Osteocyte (in vitro differentiated cells): Measurements from ENCODE around the gene NFIA. TPM values are rescaled to one million over a fixed set of nuclear protein-coding genes. Genes with fewer than 3 reads are reported as not detected.
"Not testable (repeated sequence)": the region's sequence is repeated elsewhere in the genome, so short reads cannot be mapped to it uniquely, and the experiment has no call there.

Source experiments
- DNase-seq: peaks from one replicate; pipeline ENCODE4 v3.0.0; 2021; ENCODE audit warnings: mixed read lengths; ENCODE audit not compliant: unreplicated experiment; ENCODE audit errors: extremely low spot score
- H3K27ac Mint-ChIP-seq: one replicate; pipeline ENCODE4 v1.8.0; 2021; ENCODE audit warnings: mild to moderate bottlenecking, mixed read lengths; ENCODE audit not compliant: unreplicated experiment
- H3K27me3 Mint-ChIP-seq: one replicate; pipeline ENCODE4 v1.8.0; 2021; ENCODE audit warnings: mixed read lengths; ENCODE audit not compliant: unreplicated experiment
- H3K36me3 Mint-ChIP-seq: one replicate; pipeline ENCODE4 v1.8.0; 2021; ENCODE audit warnings: mixed read lengths; ENCODE audit not compliant: unreplicated experiment
- H3K4me1 Mint-ChIP-seq: one replicate; pipeline ENCODE4 v1.8.0; 2021; ENCODE audit warnings: mixed read lengths; ENCODE audit not compliant: unreplicated experiment
- H3K4me3 Mint-ChIP-seq: one replicate; pipeline ENCODE4 v1.8.0; 2021; ENCODE audit warnings: mild to moderate bottlenecking, moderate library complexity, mixed read lengths; ENCODE audit not compliant: unreplicated experiment
- H3K9me3 Mint-ChIP-seq: one replicate; pipeline ENCODE4 v1.8.0; 2021; ENCODE audit warnings: mixed read lengths; ENCODE audit not compliant: unreplicated experiment
- total RNA-seq: library from RNA; stranded (reverse); gene quantifications from 2 replicates; pipeline ENCODE4 v1.2.1, GENCODE V29; 2021
- TF ChIP-seq, protein P1 (sequence below): fragments of 200-600 bp; sonication (generic); IDR thresholded peaks from 2 replicates; pipeline ENCODE4 v1.5.0; 2021; ENCODE audit warnings: antibody characterized with exemption, mild to moderate bottlenecking, moderate library complexity

NFIA gene
- total RNA-seq, 1 donor from 2014 or later = 46.7 TPM

DNA sequence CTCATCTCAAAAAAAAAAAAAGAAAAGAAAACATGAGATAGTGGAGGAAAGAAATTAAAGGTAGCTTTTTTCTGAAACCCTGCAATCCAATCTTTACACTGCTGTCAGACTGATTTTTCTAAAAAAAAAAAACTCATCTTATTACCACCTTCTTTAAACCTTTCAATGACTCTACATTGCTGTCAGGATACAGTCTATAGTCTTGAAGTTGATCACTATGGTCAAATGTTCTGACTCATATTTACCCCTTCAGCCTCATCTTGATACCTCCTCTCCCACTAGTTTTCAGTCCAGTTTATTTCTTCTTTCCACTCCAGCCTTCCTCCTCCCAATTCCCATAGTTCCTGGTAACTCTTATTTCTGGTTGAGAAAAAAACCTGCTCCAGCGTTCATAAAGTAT, 17.7 kb upstream of the NFIA start:
- H3K9me3 Mint-ChIP-seq = no peaks in the 10 kb centered on the region
- TF ChIP-seq, protein P1, sequence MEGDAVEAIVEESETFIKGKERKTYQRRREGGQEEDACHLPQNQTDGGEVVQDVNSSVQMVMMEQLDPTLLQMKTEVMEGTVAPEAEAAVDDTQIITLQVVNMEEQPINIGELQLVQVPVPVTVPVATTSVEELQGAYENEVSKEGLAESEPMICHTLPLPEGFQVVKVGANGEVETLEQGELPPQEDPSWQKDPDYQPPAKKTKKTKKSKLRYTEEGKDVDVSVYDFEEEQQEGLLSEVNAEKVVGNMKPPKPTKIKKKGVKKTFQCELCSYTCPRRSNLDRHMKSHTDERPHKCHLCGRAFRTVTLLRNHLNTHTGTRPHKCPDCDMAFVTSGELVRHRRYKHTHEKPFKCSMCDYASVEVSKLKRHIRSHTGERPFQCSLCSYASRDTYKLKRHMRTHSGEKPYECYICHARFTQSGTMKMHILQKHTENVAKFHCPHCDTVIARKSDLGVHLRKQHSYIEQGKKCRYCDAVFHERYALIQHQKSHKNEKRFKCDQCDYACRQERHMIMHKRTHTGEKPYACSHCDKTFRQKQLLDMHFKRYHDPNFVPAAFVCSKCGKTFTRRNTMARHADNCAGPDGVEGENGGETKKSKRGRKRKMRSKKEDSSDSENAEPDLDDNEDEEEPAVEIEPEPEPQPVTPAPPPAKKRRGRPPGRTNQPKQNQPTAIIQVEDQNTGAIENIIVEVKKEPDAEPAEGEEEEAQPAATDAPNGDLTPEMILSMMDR = no peak
- DNase-seq = no peak

DNA sequence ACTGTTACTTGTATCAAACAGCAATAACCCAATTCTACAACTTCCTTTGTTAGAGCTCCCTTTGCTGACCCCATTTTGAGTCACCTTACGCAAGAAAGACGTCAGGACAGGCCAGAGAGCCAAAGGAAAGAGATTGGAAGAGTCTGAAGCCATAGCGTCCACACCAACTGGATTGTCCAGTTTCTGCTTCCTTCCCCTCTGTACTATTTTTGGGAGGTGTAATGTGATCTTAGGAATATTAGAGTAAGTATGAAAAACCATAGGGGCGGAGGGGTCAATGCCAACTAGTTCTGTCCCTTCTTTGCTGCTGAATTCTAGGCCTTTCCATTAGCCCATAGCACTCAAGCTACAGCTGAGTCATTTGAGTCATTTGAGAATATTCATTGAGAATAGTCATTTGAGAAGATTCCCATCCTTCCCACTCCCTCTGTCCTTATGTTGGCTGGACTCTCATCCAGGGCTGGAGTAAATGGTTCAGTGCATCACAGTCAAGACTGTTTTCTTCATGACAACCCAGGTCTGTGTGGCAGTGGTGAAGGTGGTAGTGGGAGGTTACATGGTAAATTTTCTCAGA, 14.8 kb upstream of the NFIA start:
- peaks cover 4% of the 10 kb centered on the region for H3K27me3 Mint-ChIP-seq
- H3K36me3 Mint-ChIP-seq = no peaks in the 10 kb centered on the region
- no peak for DNase-seq
- H3K4me1 Mint-ChIP-seq = peaks cover 4% of the 10 kb centered on the region
- H3K9me3 Mint-ChIP-seq = no peaks in the 10 kb centered on the region
- no peak overlapping the region for H3K4me3 Mint-ChIP-seq
- TF ChIP-seq, protein P1 = no peak
- no peak overlapping the region for H3K27ac Mint-ChIP-seq

More for the DNA sequence above, 17.7 kb upstream of the NFIA start:
- Mint-ChIP-seq H3K4me1 (peaks cover 4% of the 10 kb centered on the region), H3K36me3 (no peaks in the 10 kb centered on the region), H3K27ac (no peak overlapping the region), H3K4me3 (no peak overlapping the region), H3K27me3 (no peaks in the 10 kb centered on the region)

DNA sequence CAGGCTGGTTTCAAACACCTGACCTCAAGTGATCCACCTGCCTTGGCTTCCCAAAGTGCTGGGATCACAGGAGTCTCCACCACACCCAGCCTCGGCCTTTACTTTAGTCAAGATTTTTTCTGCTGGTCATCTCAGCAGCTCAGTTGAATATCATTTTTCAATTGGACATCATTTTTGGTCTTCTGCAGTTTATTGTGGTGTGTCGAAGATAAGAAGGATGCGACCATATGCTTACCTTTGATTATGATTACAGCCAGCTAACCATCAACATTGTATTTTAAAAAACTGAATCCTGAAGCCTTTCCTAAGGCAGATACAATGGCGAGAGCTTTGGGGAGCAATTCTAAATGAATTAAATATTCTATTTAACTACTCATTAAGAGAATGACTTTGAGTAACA, 12.3 kb upstream of the NFIA start:
- peaks cover 4% of the 10 kb centered on the region for H3K27me3 Mint-ChIP-seq
- H3K9me3 Mint-ChIP-seq = no peaks in the 10 kb centered on the region
- H3K4me3 Mint-ChIP-seq = no peak overlapping the region
- TF ChIP-seq, protein P1 = no peak
- H3K4me1 Mint-ChIP-seq = no peaks in the 10 kb centered on the region
- no peak for DNase-seq
- no peaks in the 10 kb centered on the region for H3K36me3 Mint-ChIP-seq
- H3K27ac Mint-ChIP-seq = no peak overlapping the region

DNA sequence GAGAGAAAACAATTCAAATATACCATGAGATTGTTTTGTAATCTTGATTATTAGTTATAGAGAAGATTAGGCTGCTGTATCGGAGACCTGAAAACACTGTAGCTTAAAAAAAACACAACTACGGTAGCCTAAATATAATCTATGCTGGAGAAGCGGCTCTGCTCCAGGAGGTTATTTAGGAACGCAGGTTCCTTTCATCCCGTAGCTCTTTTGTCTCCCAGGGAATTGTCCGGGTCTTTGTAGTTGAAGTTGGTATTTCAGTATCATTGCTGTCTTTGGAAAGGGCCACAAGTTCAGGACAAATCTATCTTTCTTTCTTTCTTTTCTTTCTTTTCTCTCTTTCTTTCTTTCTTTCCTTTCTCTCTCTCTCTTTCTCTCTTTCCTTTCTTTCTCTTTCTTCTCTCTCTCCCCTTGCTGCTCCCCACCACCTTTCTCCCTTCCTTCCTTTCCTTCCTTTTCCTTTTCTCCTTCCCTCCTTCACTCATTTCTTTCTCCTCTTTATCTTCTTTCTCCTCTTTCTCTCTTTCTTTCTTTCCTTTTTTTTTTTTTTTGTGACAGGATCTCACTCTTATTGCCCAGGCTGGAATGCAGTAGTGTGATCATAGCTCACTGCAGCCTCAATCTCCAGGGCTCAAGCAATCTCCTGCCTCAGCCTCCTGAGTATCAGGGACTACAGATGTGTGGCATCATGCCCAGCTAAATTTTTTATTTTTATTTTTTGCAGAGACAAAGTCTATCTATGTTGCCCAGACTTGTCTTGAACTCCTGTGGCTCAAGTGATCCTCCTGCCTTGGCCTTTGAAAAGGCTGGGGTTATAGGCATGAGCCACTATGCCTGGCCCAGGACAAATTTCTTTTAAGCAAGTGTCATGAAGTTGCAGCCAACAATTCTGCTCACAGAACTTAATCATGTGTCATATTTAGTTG, 10.9 kb upstream of the NFIA start:
- Mint-ChIP-seq H3K4me3 (no peak overlapping the region), H3K4me1 (peaks cover 7% of the 10 kb centered on the region), H3K36me3 (no peaks in the 10 kb centered on the region), H3K27me3 (peaks cover 4% of the 10 kb centered on the region), H3K9me3 (no peaks in the 10 kb centered on the region), H3K27ac (no peak overlapping the region)
- TF ChIP-seq, protein P1 = no peak
- no peak for DNase-seq

DNA sequence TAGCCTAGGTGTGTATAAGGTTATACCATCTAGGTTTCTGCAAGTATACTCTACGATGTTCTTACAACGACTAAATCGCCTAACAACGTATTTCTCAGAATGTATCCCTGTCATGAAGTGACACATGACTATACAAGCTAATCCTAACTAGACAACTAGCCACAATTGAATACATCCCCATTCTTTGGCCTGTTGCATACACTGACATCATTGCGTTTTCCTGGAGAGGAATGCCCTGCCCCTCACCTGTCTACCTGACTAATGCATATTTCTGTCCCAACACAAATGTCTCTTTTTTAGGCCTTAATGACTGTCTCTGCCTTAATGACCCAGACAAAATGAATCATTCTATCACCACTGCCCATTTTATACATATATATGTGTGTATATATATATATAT, 8.5 kb upstream of the NFIA start:
- Mint-ChIP-seq H3K9me3 (no peaks in the 10 kb centered on the region), H3K4me1 (peaks cover 21% of the 10 kb centered on the region), H3K27ac (no peak overlapping the region), H3K27me3 (peaks cover 4% of the 10 kb centered on the region), H3K4me3 (no peak overlapping the region), H3K36me3 (no peaks in the 10 kb centered on the region)
- no peak for DNase-seq
- TF ChIP-seq, protein P1 = no peak

DNA sequence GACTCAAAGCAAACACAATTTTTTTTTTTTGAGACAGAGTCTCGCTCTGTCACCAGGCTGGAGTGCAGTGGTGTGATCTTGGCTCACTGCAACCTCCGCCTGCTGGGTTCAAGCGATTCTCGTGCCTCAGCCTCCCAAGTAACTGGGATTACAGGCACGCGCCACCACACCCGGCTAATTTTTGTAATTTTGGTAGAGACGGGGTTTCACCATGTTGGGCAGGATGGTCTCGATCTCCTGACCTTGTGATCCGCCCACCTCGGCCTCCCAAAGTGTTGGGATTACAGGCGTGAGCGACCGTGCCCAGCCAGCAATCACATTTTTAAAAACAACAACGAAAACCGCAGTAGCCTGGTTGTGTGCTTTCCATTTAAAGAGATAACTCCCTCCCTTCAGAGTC, 6.5 kb upstream of the NFIA start:
- DNase-seq, H3K36me3 Mint-ChIP-seq, H3K9me3 Mint-ChIP-seq, H3K4me3 Mint-ChIP-seq, H3K27me3 Mint-ChIP-seq: not testable (repeated sequence)
- Mint-ChIP-seq H3K4me1 (peaks cover 40% of the 10 kb centered on the region), H3K27ac (peak overlapping the region; percentile 96)
